ENCODE data around the gene ZNF506. TPM values are rescaled to one million over a fixed set of nuclear protein-coding genes. Genes with fewer than 3 reads are reported as not detected.

ZNF506 gene
- total RNA-seq, 4 donors from 2014 or later: 18.7 to 90.3 (median 44.9) TPM

GRCh38 chr19:19742773-19743172 lies 78.8 kb downstream of the ZNF506 start:
- TF ChIP-seq CTCF (IDR thresholded peaks at IDR 0.05) (no peak), POLR2A (IDR thresholded peaks at IDR 0.05) (no peak)
- DNase-seq: no peak

More at GRCh38 chr19:19742773-19743172, 78.8 kb downstream of the ZNF506 start:
- intact Hi-C loops (cut with DNase I; ENCODE audit: low total_unique reads): no loop called here
- no peak overlapping the region for H3K4me3 ChIP-seq
- no peaks in the 10 kb centered on the region for H3K9me3 ChIP-seq
- H3K4me1 ChIP-seq: no peaks in the 10 kb centered on the region
- H3K36me3 ChIP-seq: no peaks in the 10 kb centered on the region
- H3K27ac ChIP-seq: no peak overlapping the region
- no peaks in the 10 kb centered on the region for H3K27me3 ChIP-seq

Small RNA genes within 50 kb of the gene (small RNA-seq; reads per million reads assigned to genes)
- not detected for gene AC011477.5

Other genes with a start within 250 kb of the ZNF506 start
- gene PBX4, start 203.1 kb downstream of the ZNF506 start, total RNA-seq: 1 to 10 TPM in 3 of 4 donors, not detected in 1; 1.3 to 2.8 (median 1.6) TPM
- 1 to 10 TPM in 2 of 4 donors, under 1 TPM in 1, not detected in 1; 0.59 to 5.5 (median 3.8) TPM for gene LPAR2, start 193.5 kb downstream of the ZNF506 start, total RNA-seq
- gene GMIP, start 178.1 kb downstream of the ZNF506 start, total RNA-seq: 10 to 100 TPM in 1 of 4 donors, 1 to 10 TPM in 3; 5.6 to 10.8 (median 8.2) TPM
- gene ATP13A1, start 158.1 kb downstream of the ZNF506 start, total RNA-seq: 100 to 1,000 TPM in 1 of 4 donors, 10 to 100 TPM in 3; 17.4 to 130 (median 56.9) TPM
- gene ZNF101, start 152.9 kb downstream of the ZNF506 start, total RNA-seq: 10 to 100 TPM in 1 of 4 donors, 1 to 10 TPM in 3; 1.5 to 12.3 (median 9.9) TPM
- gene ZNF14, start 88.6 kb downstream of the ZNF506 start, total RNA-seq: 10 to 100 TPM in 3 of 4 donors, 1 to 10 TPM in 1; 5.6 to 29.1 (median 20.4) TPM
- 10 to 100 TPM; 10.1 to 24.7 (median 19.0) TPM for gene ZNF253, start 44.1 kb upstream of the ZNF506 start, total RNA-seq
- 10 to 100 TPM in 1 of 4 donors, 1 to 10 TPM in 2, under 1 TPM in 1; 0.29 to 29.6 (median 8.6) TPM for gene ZNF93, start 79.2 kb upstream of the ZNF506 start, total RNA-seq
- gene ZNF682, start 217.8 kb upstream of the ZNF506 start, total RNA-seq: 1 to 10 TPM; 1.3 to 6.8 (median 4.9) TPM